ENCODE data around the gene CSNK1D. TPM values are rescaled to one million over a fixed set of nuclear protein-coding genes. Genes with fewer than 3 reads are reported as not detected.
A peak's percentile ranks its signal among the peaks of the same experiment; 100 is the strongest.

Gene CSNK1D
- total RNA-seq, 1 experiment from 2014 or later = 196 TPM

DNA sequence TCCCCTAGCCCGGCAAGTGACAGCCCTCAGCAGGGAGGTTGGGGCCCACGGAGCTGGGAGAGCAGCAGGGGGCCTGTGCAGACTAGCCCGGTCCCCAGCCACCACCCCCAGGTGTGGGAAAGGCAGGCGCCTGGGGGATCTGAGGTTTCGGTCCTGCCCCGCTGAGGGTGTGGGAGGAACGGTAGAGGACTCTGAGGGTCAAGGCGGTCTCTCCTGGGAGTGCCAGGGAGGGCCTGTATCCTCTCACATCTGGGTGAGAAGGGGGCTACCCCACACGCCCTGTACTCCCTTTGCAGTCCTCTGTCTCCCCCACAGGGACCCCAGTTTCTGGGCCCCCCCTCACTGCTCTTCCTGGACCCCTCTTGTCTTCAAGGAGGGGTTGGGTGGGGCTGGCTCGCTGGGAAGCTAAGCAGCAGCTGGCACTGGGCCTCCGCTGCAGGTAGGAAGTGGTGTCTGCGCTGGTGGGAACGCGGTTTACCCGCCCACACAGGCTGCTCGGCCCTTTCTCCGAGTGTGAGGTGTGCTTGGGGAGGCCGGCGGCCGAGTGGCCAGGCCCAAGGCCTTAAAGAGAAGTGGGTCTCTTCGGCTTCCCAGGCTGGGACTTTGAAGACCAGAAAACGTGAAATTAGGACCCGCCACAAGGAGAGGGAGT is 28.5 kb upstream of the CSNK1D start:
- intact Hi-C loops (cut with micrococcal nuclease; ENCODE audit: unreplicated experiment) = no loop called here
- Mint-ChIP-seq H3K36me3 (ENCODE audit: insufficient read depth, unreplicated experiment) (no peaks in the 10 kb centered on the region), H3K27me3 (ENCODE audit: insufficient read depth, unreplicated experiment) (no peaks in the 10 kb centered on the region), H3K4me1 (ENCODE audit: low read depth, unreplicated experiment) (no peaks in the 10 kb centered on the region), H3K4me3 (ENCODE audit: unreplicated experiment) (no peak overlapping the region), H3K9me3 (ENCODE audit: unreplicated experiment) (no peaks in the 10 kb centered on the region), H3K27ac (ENCODE audit: unreplicated experiment) (no peak overlapping the region)
- BruUV-seq (replicated peaks) = no TSS peak
- H3K27me3 ChIP-seq (replicated peaks; ENCODE audit: control insufficient read depth, insufficient read depth, low read length) = no peaks in the 10 kb centered on the region
- no peaks in the 10 kb centered on the region for H3K9me3 ChIP-seq
- H3K4me3 ChIP-seq (ENCODE audit: low read depth, low read length) = no peak overlapping the region
- POLR2A ChIA-PET = no interaction called here
- DNase-seq = no peak
- H3K36me3 ChIP-seq (ENCODE audit: control insufficient read depth, insufficient read depth, low read length) = no peaks in the 10 kb centered on the region
- CTCF ChIA-PET = interaction anchor here (1.0 kb wide), 1 partner anchor 10 kb away, joined by 3 read pairs; no protein-coding TSS in a partner anchor
- peaks cover 28% of the 10 kb centered on the region for H3K4me1 ChIP-seq
- TF ChIP-seq, protein P1, sequence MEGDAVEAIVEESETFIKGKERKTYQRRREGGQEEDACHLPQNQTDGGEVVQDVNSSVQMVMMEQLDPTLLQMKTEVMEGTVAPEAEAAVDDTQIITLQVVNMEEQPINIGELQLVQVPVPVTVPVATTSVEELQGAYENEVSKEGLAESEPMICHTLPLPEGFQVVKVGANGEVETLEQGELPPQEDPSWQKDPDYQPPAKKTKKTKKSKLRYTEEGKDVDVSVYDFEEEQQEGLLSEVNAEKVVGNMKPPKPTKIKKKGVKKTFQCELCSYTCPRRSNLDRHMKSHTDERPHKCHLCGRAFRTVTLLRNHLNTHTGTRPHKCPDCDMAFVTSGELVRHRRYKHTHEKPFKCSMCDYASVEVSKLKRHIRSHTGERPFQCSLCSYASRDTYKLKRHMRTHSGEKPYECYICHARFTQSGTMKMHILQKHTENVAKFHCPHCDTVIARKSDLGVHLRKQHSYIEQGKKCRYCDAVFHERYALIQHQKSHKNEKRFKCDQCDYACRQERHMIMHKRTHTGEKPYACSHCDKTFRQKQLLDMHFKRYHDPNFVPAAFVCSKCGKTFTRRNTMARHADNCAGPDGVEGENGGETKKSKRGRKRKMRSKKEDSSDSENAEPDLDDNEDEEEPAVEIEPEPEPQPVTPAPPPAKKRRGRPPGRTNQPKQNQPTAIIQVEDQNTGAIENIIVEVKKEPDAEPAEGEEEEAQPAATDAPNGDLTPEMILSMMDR (IDR thresholded peaks at IDR 0.05; ENCODE audit: insufficient read depth in 1 of 2, low read depth in 1 of 2, low read length in 1 of 2, severe bottlenecking in 1 of 2, unreplicated experiment in 1 of 2) = no peak

DNA sequence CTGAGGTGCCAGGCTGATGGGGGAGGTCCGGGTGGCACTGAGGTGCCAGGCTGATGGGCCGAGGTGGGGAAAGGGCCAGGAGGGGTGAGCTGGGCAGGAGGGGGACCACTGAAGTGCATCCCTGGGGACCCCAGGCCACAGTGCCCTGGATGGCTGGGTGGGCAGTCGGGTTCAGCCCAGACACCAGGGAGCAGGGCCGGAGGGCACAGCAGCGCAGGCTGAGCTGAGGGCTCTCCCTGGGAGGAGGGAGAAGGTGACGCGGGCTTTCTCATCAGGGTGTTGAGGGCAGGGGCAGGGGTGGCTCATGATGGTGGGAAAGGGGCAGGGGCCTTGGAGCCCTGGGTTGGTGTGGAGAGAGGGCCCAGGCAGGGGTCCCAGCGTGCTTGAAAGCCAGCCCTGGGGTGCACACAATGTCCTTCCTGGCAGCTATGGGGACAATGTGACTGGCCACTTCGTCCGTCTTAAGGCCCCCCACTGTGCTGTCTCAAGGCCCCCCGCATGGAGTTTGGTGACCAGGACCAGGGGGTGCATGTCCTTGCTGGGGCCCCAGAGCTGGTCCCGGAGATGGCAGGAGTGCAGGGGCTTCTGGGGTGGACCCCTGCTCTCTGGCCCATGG is 27.9 kb upstream of the CSNK1D start:
- Mint-ChIP-seq H3K4me3 (ENCODE audit: unreplicated experiment) (no peak overlapping the region), H3K27ac (ENCODE audit: unreplicated experiment) (no peak overlapping the region), H3K36me3 (ENCODE audit: insufficient read depth, unreplicated experiment) (no peaks in the 10 kb centered on the region), H3K9me3 (ENCODE audit: unreplicated experiment) (no peaks in the 10 kb centered on the region), H3K27me3 (ENCODE audit: insufficient read depth, unreplicated experiment) (no peaks in the 10 kb centered on the region), H3K4me1 (ENCODE audit: low read depth, unreplicated experiment) (no peaks in the 10 kb centered on the region)
- TF ChIP-seq, protein P1 (IDR thresholded peaks at IDR 0.05; ENCODE audit: insufficient read depth in 1 of 2, low read depth in 1 of 2, low read length in 1 of 2, severe bottlenecking in 1 of 2, unreplicated experiment in 1 of 2) = no peak
- BruUV-seq (replicated peaks) = no TSS peak
- intact Hi-C loops (cut with micrococcal nuclease; ENCODE audit: unreplicated experiment) = no loop called here
- Histone ChIP-seq H3K36me3 (ENCODE audit: control insufficient read depth, insufficient read depth, low read length) (no peaks in the 10 kb centered on the region), H3K27me3 (replicated peaks; ENCODE audit: control insufficient read depth, insufficient read depth, low read length) (no peaks in the 10 kb centered on the region), H3K4me3 (ENCODE audit: low read depth, low read length) (no peak overlapping the region), H3K9me3 (no peaks in the 10 kb centered on the region), H3K4me1 (peaks cover 29% of the 10 kb centered on the region)
- ChIA-PET POLR2A (interaction anchor here (1.0 kb wide), 1 partner anchor 9 kb away, joined by 3 read pairs; no protein-coding TSS in a partner anchor), CTCF (interaction anchor here (0.7 to 1.0 kb wide), 3 partner anchors 8 to 56 kb away, joined by 3 to 4 read pairs (median 3); no protein-coding TSS in a partner anchor)
- no peak for DNase-seq

DNA sequence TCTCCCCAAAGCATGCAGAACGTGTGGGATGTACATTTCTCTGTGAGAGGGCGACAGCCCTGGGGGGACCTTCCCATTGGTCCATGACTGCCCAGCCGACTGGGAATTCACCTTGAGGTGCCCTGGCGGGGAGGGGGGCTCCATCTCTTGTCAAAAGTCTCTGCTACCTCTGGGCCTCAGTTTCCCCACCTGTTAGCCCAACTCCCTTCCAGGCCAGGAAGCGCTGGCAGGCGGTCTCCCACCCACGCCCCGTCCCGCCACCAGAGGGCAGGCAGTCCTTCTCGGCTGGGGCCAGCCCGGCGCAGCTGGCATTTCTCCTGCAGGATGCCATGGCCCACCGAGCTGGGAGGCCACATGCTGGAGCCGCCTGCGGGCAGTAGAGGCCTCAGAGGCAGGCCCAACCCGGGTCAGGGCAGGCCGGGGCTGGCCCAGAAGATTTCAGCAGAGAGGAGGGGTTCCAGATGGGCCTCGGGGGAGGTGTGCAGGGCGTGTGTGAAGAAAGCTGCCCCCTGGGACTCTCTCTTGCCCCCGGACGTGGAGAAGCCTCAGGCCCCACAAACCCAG is 27.3 kb upstream of the CSNK1D start:
- no peaks in the 10 kb centered on the region for H3K36me3 Mint-ChIP-seq (ENCODE audit: insufficient read depth, unreplicated experiment)
- no peak overlapping the region for H3K27ac Mint-ChIP-seq (ENCODE audit: unreplicated experiment)
- Histone ChIP-seq H3K4me1 (peaks cover 36% of the 10 kb centered on the region), H3K9me3 (no peaks in the 10 kb centered on the region), H3K36me3 (ENCODE audit: control insufficient read depth, insufficient read depth, low read length) (no peaks in the 10 kb centered on the region), H3K27me3 (replicated peaks; ENCODE audit: control insufficient read depth, insufficient read depth, low read length) (no peaks in the 10 kb centered on the region), H3K4me3 (ENCODE audit: low read depth, low read length) (no peak overlapping the region)
- CTCF ChIA-PET = interaction anchor here (0.7 to 1.0 kb wide), 4 partner anchors 8 to 57 kb away, joined by 3 to 4 read pairs (median 3); no protein-coding TSS in a partner anchor
- no TSS peak for BruUV-seq (replicated peaks)
- POLR2A ChIA-PET = interaction anchor here (1.0 kb wide), 1 partner anchor 8 kb away, joined by 3 read pairs; no protein-coding TSS in a partner anchor
- H3K4me3 Mint-ChIP-seq (ENCODE audit: unreplicated experiment) = no peak overlapping the region
- TF ChIP-seq, protein P1 (IDR thresholded peaks at IDR 0.05; ENCODE audit: insufficient read depth in 1 of 2, low read depth in 1 of 2, low read length in 1 of 2, severe bottlenecking in 1 of 2, unreplicated experiment in 1 of 2) = peak; percentile 66 to 85
- no peaks in the 10 kb centered on the region for H3K9me3 Mint-ChIP-seq (ENCODE audit: unreplicated experiment)
- H3K4me1 Mint-ChIP-seq (ENCODE audit: low read depth, unreplicated experiment) = peaks cover under 1% of the 10 kb centered on the region
- intact Hi-C loops (cut with micrococcal nuclease; ENCODE audit: unreplicated experiment) = no loop called here
- H3K27me3 Mint-ChIP-seq (ENCODE audit: insufficient read depth, unreplicated experiment) = no peaks in the 10 kb centered on the region
- peak in 1 of 2 experiments; percentile 76 for DNase-seq

All from Caco-2 (cell line).